Thyroid gland (tissue), 4 donors: ENCODE data around the gene CS. TPM values are rescaled to one million over a fixed set of nuclear protein-coding genes. Genes with fewer than 3 reads are reported as not detected.

Source experiments
- DNase-seq, 2 donors: peaks; one replicate each; pipeline ENCODE4 v3.0.0-alpha.2; 2019
- H3K27ac ChIP-seq, 3 donors: fragments of 200-600 bp; sonication (generic); 1 replicate in 2 of 3; 2 replicates in 1 of 3; pipeline ENCODE4 v1.5.1; 2016 to 2019; ENCODE audit warnings: mild to moderate bottlenecking in 1 of 3, moderate library complexity in 1 of 3
- H3K27me3 ChIP-seq: fragments of 200-600 bp; sonication (generic); one replicate; pipeline ENCODE4 v1.5.1; 2019
- H3K36me3 ChIP-seq, 2 donors: fragments of 200-600 bp; sonication (generic); one replicate each; pipeline ENCODE4 v1.5.1; 2016 to 2019
- H3K4me1 ChIP-seq, 2 donors: fragments of 200-600 bp; sonication (generic); one replicate each; pipeline ENCODE4 v1.5.1; 2017 to 2019
- H3K4me3 ChIP-seq, 3 donors: fragments of 200-600 bp; sonication (generic); replicated peaks in 1 of 3; 1 replicate in 2 of 3; 2 replicates in 1 of 3; pipeline ENCODE4 v1.5.1; 2016; ENCODE audit warnings: mild to moderate bottlenecking in 1 of 3
- H3K9me3 ChIP-seq: fragments of 200-600 bp; sonication (generic); one replicate; pipeline ENCODE4 v1.5.1; 2017
- CTCF ChIP-seq, 6 experiments: fragments of 200-600 bp in 3 of 6; fragments of 450-650 bp in 3 of 6; sonication (generic) in 3 of 6; IDR thresholded peaks; one replicate each; pipeline ENCODE4 v1.5.1; 2016 to 2019; ENCODE audit warnings: antibody characterized with exemption in 6 of 6, mild to moderate bottlenecking in 2 of 6, inconsistent platforms in 1 of 6, moderate library complexity in 1 of 6
- POLR2A ChIP-seq, 2 donors: fragments of 450-650 bp; IDR thresholded peaks; one replicate each; pipeline ENCODE4 v1.6.1; 2017; ENCODE audit warnings: antibody characterized with exemption in 2 of 2, mild to moderate bottlenecking in 2 of 2, moderate library complexity in 1 of 2
- WGBS, 2 donors: methylation state at CpG; one replicate each; pipeline ENCODE4 v1.1.5; 2017; 5-methylcytosine and 5-hydroxymethylcytosine counted together
- intact Hi-C: fragments of 100-400 bp; cut with DNase I; formaldehyde crosslinking; loops from one replicate; pipeline ENCODE4 v1.15.1; 2023
- total RNA-seq, 4 donors: library from RNA; depleted of rRNA; stranded (reverse); fragments of >200 nt; gene quantifications; one replicate each; pipeline ENCODE4 v1.2.3, GENCODE V29; 2016

The CS gene
- total RNA-seq, 4 donors from 2014 or later: 110 to 190 (median 118) TPM

GRCh38 chr12:56242986-56243385 lies 57.1 kb downstream of the CS start:
- H3K4me3 ChIP-seq: no peak overlapping the region
- no peaks in the 10 kb centered on the region for H3K9me3 ChIP-seq
- no peak for DNase-seq
- H3K36me3 ChIP-seq: peaks cover 70 to 86% of the 10 kb centered on the region in 2 donors
- TF ChIP-seq CTCF (IDR thresholded peaks at IDR 0.05) (no peak), POLR2A (IDR thresholded peaks at IDR 0.05) (no peak)
- WGBS, 2 donors: 94 to 95% methylated on average over 13 of the region's 13 CpGs
- intact Hi-C loops: no loop called here
- H3K4me1 ChIP-seq: no peaks in the 10 kb centered on the region
- H3K27ac ChIP-seq: no peak overlapping the region
- no peaks in the 10 kb centered on the region for H3K27me3 ChIP-seq

GRCh38 chr12:56241424-56242303 lies 58.5 kb downstream of the CS start:
- Histone ChIP-seq H3K27me3 (no peaks in the 10 kb centered on the region), H3K27ac (no peak overlapping the region), H3K36me3 (peaks cover 57 to 73% of the 10 kb centered on the region in 2 donors), H3K4me3 (no peak overlapping the region), H3K4me1 (no peaks in the 10 kb centered on the region), H3K9me3 (no peaks in the 10 kb centered on the region)
- TF ChIP-seq POLR2A (IDR thresholded peaks at IDR 0.05) (no peak), CTCF (IDR thresholded peaks at IDR 0.05) (no peak)
- 75 to 94% methylated on average over 9 of the region's 9 CpGs for WGBS, 2 donors
- no peak for DNase-seq
- intact Hi-C loops: no loop called here

GRCh38 chr12:56237552-56237951 lies 62.6 kb downstream of the CS start:
- Histone ChIP-seq H3K9me3 (no peaks in the 10 kb centered on the region), H3K27ac (no peak overlapping the region), H3K4me1 (no peaks in the 10 kb centered on the region), H3K36me3 (peaks cover 16 to 32% of the 10 kb centered on the region in 2 donors), H3K4me3 (no peak overlapping the region), H3K27me3 (no peaks in the 10 kb centered on the region)
- 77 to 82% methylated on average over 11 of the region's 11 CpGs for WGBS, 2 donors
- no peak for TF ChIP-seq POLR2A (IDR thresholded peaks at IDR 0.05)
- no peak for TF ChIP-seq CTCF (IDR thresholded peaks at IDR 0.05)
- DNase-seq: no peak
- intact Hi-C loops: no loop called here

- no peak for DNase-seq
- intact Hi-C loops: no loop called here
- Histone ChIP-seq H3K4me1 (no peaks in the 10 kb centered on the region), H3K27ac (no peak overlapping the region), H3K27me3 (no peaks in the 10 kb centered on the region), H3K4me3 (no peak overlapping the region), H3K36me3 (peaks cover 10 to 27% of the 10 kb centered on the region in 2 donors), H3K9me3 (no peaks in the 10 kb centered on the region)
- TF ChIP-seq POLR2A (IDR thresholded peaks at IDR 0.05) (no peak), CTCF (IDR thresholded peaks at IDR 0.05) (no peak)
- 69 to 92% methylated on average over 2 of the region's 5 CpGs for WGBS, 2 donors
Observed at GRCh38 chr12:56236985-56237384, 63.1 kb downstream of the CS start.

GRCh38 chr12:56236091-56236490 lies 64.0 kb downstream of the CS start:
- H3K27me3 ChIP-seq: no peaks in the 10 kb centered on the region
- intact Hi-C loops: no loop called here

More at GRCh38 chr12:56236091-56236490, 64.0 kb downstream of the CS start:
- 92 to 98% methylated on average over 6 of the region's 6 CpGs for WGBS, 2 donors
- no peak overlapping the region for H3K27ac ChIP-seq
- no peak for DNase-seq
- H3K36me3 ChIP-seq: peaks cover 4 to 20% of the 10 kb centered on the region in 2 donors
- no peaks in the 10 kb centered on the region for H3K4me1 ChIP-seq
- no peak for TF ChIP-seq CTCF (IDR thresholded peaks at IDR 0.05)
- no peaks in the 10 kb centered on the region for H3K9me3 ChIP-seq
- no peak overlapping the region for H3K4me3 ChIP-seq
